Activated CD4-positive, CD25-positive, alpha-beta regulatory T cell treated with anti-CD3 and anti-CD28 coated beads, Interleukin-2, amount 50 U/mL, for 24 hours (primary cell): ENCODE results near the gene ZNF107.
A peak's percentile ranks its signal among the peaks of the same experiment; 100 is the strongest.
"Not testable (repeated sequence)": the region's sequence is repeated elsewhere in the genome, so short reads cannot be mapped to it uniquely, and the experiment has no call there.

Experiments
- ATAC-seq, 2 donors: fragments of 150-1000 bp; cut with Tn5 transposase; one replicate each; pipeline ENCODE4 v1.10.0; 2021; ENCODE audit warnings: mild to moderate bottlenecking in 1 of 2, moderate library complexity in 1 of 2

Gene ZNF107

DNA sequence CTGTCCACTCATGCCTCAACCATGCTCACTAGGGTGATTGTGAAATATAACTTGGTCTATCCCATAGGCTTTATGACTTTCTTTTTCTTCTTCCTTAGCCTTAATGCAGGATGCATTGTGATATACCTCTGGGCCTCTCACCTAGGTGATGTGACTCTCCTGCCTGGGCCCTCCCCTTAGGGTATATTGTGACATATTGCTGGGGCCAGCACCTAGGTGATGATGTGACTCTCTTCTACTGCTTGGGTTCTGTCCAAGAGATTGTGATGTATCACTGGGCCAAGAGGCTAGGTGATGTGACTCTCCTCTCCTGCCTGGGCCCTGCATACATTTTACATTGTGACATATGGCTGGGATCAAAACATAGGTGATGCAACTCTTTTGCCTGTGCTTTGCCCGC is 14.7 kb upstream of the ZNF107 start:
- no peak for ATAC-seq

DNA sequence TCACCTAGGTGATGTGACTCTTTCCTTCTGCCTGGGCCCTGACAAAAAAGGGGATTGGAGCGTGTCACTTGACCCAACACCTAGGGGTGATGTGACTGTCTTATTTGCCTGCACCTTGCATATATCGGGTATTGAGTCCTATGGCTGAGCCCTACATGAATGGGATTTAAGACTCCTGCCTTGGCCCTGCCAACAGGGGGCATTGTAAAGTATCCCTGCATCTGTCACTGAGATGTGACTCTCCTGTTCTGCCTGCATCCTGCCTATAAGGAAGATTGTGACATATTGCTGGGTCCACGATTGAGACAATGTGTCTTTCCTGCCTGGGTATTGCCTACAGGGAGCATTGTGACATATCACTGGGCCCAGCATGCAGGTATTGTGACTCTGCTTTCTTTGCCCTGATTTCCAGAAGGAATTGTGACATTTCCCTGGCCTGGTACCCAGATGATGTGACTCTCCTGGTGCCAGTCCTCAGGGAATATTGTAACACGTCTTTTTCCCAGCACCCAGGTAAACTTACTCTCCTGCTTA is 14.2 kb upstream of the ZNF107 start:
- ATAC-seq: no peak

DNA sequence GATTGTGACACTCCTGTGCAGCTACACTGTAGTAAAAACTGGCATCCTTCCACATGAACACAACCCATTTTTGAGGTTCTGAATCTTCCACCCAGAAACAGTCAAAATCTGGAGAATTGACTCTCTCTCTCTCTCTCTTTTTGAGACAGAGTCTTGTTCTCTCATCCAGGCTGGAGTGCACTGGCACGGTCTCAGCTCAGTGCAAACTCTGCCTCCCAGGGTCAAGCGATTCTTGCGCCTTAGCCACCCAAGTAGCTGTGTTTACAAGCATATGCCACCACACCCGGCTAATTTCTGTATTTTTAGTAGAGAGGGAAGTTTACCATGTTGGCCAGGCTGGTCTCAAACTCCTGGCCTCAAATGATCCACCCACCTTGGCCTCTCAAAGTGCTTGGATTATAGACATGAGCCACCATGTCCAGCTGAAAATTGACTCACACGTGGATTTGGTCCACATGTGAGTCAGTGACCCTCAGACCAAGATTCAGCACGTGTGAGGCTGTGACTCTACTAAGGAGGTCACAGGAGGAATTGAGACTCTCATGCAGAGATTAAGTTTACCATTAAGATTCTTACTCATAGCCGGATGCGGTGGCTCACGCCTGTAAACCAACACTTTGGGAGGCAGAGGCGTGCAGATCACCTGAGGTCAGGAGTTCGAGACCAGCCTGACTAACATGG is 12.1 kb upstream of the ZNF107 start:
- ATAC-seq: no peak

DNA sequence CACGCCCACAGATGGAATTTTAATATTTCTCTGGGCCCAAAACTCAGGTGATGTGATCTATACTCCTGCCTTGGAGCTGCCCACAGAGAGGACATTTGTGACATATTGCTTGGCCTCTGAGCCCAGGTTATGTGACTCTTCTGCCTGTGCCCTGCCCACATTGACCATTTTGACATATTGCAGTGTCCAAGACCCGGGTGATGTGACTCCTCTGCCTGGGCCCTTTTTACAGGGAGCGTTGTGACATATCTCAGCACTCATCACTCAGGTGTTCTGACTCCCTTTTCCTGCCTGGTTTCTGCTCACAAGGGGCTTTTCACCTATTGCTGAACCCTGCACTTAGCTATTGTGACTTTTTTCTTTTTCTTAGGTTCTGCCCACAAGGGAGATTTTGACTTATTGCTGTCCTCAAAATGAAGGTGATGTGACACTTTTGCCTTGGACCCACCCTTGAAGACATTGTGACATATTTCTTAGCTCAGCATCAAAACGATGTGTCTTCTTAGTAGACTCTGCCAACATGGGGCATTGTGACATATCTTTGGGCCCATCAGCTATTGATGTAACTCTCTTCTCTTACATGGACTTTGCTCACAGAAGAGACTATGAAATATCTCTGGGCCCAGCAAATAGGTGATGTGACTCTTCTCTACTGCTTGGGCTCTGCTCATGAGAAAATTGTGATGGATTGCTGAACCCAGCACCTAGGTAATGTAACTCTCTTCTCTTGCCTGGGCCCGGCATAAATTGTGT is 11.0 kb upstream of the ZNF107 start:
- ATAC-seq: no peak

DNA sequence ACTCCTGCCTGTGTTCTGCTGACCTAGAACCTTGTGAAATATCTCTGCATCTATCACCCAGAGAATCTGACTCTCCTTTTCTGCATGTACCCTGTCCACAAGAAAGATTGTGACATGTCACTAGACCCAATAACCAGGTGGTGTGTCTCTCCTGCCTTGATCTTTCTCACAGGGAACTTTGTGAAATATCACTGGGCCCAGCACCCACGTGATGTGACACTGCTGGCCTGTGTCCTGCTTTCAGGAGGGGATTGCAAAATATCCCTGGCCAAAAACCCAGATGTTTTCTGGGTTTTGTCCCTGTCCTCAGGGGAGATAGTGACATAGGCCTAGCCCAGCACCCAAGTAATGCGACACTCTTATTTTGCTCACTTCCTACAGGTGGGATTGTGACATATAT is 10.1 kb upstream of the ZNF107 start:
- ATAC-seq: no peak

DNA sequence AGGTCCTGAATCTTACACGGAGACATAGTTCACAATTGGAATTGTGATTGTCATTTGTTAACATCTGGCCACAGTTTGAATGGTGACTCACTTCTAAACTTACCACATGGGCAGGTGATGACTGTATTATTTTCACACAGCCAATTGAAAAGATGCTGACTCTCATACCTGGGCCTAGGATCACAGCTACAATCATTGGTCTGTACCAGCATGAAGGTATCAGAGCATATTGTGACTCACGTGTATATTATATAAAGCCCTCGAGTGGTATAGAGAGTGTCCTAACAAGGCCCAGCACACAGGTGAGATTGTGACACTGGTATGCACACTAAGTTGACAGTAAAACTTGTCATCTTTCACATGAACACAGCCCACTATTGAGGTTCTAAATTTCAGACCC is 9.4 kb upstream of the ZNF107 start:
- ATAC-seq: peak; percentile 38 to 51

DNA sequence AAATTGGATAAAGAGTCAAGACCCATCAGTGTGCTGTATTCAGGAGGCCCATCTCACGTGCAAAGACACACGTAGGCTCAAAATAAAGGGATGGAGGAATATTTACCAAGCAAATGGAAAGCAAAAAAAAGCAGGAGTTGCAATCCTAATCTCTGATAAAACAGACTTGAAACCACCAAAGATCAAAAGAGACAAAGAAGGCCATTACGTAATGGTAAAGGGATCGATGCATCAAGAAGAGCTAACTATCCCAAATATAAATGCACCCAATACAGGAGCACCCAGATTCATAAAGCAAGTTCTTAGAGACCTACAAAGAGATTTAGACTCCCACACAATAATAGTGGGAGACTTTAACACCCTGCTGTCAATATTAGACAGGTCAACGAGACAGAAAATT is 3.8 kb upstream of the ZNF107 start:
- not testable (repeated sequence) for ATAC-seq

DNA sequence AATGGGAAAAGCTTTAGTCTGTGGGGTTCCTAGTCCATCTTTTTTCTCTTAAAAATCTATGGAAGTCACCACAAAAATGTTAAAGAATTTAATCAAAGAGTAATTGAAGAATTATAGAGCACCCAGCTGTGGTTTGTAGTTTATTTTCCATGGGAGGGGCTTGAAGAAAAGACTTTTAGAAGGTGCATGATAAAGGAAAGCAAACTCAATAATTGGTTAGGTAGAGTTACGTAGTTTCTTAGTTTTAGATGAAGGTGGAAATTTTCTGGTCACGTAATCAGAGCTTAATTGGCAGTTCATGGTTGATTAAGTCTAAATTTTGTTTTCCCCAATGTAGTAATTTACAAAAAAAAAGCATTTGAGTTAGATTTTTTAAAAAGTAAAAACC is 724 bp downstream of the ZNF107 start:
- ATAC-seq: no peak

DNA sequence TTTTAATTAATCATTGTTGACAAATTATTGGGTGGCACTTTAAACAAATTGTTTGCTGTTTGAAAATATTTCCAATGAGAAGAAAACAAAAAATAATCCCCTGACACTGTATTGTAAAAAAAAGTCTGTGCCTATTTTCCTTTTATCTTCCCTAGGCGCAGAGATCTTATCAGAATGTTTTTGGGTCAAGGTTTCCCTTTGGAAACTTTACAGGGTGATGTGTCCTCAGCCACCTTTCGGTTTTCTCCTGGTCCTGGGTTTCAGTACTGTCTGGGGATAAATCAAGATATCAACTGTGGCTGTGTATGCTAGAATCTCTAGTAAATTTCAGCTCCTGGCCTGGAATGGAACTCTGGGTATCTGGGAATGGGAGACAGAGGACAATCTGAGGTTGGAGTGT is 1.4 kb downstream of the ZNF107 start:
- no peak for ATAC-seq

DNA sequence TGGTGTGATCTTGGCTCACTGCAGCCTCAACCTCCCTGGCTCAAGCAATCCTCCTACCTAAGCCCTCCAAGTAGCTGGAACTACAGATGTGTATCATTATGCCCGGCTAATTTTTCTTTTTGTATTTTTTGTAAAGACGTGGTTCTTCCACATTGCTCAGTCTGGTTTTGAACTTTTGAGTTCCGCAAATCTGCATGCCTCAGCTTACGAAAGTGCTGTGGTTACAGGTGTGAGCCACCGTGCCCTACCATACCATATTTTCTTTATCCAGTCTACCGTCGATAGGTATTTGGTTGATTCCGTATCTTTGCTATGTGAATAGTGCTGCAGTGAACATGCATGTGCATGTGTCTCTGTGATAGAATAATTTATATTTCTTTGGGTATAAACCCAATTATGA is 6.5 kb downstream of the ZNF107 start:
- ATAC-seq: no peak

DNA sequence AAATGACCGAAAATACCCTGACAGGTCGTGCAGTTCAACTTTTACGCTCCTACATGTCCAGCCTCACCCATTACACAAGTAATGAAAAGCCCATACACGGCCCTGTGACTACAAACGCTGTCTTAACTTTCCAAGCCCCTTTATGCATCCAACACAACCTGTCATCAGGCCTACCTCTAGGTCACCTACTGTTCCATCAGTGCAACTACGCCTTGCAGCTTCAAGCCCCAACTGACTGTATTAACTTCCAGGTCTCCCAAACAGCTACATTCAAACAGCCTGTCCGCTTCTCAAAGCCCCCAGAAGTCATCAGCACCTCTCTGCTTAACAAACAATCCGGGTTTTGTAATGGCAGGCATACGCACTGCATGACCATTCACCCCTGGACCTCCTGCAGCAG is 19.2 kb downstream of the ZNF107 start:
- ATAC-seq: no peak

DNA sequence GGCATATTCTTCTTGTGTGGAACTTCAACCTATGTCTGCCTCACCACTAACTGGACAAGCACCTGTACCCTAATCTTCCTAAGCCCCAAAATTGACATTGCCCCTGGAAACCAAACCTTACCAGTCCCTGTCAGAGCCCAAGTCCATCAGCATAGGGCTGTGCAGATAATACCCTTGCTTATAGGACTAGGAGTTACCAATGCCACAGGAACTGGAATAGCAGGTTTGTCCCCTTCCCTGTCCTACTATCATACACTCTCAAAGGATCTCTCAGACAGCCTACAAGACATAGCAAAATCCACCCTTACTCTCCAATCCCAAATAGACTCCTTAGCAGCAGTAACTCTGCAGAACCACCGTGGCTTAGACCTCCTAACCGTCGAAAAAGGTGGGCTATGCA is 19.8 kb downstream of the ZNF107 start:
- ATAC-seq: no peak

DNA sequence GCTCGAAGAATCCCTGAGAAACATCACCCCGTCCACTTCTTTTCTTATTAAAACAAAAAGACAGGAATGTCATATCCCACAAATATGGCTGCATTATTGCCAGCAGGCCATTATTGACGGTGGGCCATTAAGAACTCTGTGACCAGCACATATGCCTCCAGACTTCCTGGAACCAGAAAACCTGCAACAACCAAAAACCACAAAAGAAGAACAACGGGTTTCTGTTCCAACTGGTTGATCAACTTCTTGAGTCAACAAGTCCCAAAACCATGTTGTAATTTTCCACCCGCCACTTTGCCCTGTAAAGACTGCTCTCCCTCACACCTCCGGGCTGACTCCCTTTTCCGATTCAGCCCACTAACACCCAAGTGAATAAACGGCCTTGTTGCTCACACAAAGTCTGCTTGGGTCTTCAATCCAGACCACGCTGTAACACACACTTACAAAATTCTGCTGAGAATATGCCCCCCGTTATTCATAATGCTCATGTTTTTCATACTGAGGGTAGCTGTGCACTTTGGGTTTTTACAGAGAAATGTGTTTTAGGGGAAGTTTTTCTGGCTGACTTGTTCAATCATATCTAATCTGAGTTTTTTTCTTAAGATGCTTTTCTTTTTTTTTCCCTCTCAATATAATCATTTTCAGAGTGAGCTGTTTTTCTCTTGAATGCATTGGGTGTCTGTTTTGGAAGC is 20.7 kb downstream of the ZNF107 start:
- peak; percentile 38 to 60 for ATAC-seq

DNA sequence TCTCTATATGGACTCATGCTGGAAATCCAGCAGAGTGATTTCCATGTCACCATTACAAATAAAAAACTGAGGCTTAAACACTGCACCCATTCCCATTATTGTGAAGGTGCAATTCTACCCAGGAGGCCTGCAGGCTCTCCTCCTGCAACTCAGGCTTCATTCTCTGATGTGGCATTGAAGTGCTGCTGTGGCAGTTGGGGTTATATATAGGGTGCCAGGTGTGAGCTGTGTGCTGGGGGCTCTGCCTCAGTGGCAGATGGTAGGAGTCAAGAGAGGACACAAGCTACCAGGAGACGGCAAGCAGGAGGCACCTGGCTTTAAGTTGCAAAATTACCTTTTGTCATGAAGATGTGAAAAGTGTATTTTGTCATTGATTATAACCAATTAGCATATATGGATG is 21.3 kb downstream of the ZNF107 start:
- ATAC-seq: no peak

DNA sequence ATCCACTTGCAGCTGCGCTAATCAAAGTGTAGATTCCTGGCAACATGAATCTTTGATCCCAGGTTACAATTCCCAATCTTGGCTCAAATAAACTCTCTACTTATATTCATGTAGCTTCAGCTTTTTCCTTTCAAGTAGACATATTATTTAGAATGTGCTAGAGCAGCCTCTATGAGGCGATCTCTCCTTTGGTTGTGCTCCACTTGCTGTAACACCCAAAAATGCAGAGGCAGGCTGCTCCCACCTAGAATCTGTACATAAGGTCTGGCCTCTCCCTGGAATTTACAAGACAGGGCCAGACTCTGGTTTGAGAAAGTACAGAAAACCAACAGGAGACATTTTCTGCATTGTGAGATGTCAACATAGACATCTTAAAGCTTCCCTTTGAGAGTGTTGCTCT is 23.1 kb downstream of the ZNF107 start:
- no peak for ATAC-seq

DNA sequence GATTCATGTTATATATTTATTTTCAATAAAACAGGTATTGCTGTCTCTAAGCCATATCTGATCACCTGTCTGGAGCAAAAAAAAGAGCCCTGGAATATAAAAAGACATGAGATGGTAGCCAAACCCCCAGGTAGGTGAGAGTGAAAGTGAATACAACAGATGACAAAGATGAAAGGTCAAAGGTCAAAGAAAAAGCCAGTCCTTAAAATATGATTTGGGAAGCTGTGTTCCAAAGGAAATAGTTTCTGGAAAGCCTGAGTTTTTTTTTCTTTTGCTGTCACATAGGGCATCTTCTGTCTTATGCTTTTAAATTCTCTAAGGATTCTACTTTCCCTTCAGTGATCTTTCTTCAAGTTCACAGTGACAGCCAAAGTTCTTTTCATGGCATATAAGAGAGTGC is 25.9 kb downstream of the ZNF107 start:
- ATAC-seq: no peak

DNA sequence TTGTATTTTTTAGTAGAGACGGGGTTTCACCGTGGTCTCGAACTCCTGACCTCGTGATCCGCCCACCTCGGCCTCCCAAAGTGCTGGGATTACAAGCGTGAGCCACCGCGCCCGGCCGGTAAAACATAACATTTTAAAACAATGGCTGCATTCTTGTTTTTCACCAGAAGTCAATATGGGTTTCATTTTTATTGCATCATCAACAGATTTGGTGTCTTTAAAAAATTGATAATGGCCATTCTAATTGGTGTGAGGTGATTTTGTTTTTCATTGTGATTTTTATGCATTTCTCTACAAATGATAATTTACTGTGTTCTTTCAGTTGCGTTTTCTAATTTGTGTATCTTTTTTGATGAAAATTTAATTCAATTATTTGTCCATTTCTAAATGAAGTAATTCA is 31.9 kb downstream of the ZNF107 start:
- ATAC-seq: not testable (repeated sequence)

DNA sequence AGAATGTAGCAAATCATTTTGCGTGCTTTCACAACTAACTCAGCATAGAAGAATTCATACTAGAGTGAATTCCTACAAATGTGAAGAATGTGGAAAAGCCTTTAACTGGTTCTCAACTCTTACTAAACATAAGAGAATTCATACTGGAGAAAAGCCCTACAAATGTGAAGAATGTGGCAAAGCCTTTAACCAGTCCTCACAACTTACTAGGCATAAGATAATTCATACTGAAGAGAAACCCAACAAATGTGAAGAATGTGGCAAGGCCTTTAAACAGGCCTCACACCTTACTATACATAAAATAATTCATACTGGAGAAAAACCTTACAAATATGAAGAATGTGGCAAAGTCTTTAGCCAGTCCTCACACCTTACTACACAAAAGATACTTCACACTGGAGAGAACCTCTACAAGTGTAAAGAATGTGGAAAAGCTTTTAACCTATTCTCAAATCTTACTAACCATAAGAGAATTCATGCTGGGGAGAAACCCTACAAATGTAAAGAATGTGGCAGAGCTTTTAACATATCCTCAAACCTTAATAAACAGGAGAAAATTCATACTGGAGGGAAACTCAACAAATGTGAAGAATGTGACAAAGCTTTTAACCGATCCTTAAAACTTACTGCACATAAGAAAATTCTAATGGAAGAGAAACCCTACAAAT is 40.8 kb downstream of the ZNF107 start:
- ATAC-seq: no peak

DNA sequence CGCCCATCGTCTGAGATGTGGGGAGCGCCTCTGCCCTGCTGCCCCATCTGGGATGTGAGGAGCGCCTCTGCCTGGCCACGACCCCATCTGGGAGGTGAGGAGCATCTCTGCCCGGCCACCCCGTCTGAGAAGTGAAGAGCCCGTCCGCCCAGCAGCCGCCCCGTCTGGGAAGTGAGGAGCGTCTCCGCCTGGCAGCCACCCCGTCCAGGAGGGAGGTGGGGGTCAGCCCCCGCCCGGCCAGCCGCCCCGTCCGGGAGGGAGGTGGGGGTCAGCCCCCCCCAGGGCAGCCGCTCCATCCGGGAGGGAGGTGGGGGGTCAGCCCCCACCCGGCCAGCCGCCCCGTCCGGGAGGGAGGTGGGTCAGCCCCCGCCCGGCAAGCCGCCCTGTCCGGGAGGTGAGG is 52.0 kb downstream of the ZNF107 start:
- not testable (repeated sequence) for ATAC-seq

DNA sequence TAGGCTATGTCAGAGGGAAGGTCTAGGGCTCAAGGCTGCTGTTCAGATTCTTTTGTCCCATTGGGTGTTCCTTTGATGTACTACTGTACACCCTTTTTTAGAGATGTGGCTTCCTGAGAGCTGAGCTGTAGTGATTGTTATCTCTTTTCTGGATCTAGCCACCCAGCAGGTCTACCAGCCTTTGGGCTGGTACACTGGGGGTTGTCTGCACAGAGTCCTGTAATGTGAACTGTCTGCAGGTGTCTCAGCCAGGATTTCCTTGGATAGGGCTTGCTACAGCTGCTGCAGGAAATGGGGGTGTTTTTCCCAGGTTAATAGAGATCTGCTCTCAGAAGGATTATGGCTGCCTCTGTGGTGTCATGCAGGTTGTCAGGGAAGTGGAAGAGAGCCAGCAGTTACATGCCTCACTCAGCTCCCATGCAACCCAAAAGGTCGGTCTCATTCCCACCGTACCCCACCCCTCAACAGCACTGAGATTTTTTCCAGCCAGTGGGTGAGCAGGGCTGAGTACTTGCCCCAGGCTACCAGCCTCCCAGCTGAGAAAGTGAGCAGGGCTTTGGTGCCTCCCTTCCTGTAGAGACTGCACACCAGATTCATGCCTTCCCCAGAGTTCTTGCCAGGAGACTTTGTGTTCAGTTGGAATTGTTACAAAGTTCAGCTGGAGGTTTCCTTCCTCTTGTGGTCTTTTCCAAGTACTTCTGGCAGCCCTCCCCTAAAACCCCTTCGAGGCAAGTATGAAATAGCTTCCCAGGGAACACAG is 63.3 kb downstream of the ZNF107 start:
- ATAC-seq: no peak

DNA sequence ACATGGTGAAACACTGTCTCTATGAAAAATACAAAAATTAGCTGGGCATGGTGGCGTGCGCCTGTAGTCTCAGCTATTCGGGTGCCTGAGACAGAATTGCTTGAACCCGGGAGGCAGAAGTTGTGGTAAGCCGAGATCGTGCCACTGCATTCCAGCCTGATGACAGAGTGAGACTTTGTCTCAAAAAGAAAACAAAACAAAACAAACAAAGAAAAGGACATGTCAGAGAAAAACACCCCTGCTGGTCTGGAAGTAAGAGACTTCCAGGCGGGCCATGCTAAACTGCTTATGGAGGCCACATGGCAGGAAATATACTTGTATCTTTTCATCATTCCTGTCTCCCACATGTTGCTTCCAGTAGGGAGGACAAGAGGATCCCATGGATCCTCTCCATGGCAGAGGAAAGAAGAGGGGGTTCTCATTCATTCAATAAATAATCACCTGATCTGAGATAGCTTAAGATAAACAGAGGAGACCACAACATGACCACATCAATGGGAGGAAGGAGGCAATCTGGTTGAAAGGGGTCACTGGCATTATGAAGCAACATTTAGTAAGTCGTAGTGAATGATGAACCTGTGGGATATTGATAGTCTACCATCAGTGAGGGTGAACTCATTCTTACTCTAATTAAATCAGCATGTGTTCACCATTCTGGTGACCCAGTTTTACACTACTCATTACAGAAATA is 67.8 kb downstream of the ZNF107 start:
- ATAC-seq: no peak

DNA sequence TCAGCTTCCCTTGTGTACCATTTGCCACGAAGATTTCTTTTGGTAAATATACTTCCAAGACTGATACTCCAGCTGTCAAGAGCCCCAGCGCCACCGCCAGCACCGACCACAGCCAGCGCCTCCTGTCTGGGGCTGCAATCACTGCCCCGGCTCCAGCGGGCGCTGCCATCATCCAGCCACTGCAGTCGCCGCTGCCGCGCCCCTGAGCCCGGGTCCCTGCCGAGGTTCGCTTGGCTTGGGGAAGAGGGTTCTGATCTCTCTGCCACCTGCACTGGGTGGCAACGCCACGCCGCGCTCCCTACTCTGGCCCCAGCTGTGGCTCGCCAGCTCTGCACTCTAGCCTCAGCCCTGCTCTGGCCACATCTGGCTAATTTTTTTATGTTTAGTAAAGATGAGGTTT is 70.6 kb downstream of the ZNF107 start:
- ATAC-seq: no peak
